Peyer's patch (tissue), 4 donors: ENCODE results near the gene HTR2C. TPM values are rescaled to one million over a fixed set of nuclear protein-coding genes. Genes with fewer than 3 reads are reported as not detected.

Experiments used
- DNase-seq, 3 donors: peaks; one replicate each; pipeline ENCODE4 v3.0.0-alpha.2; 2017 to 2019
- H3K27ac ChIP-seq, 4 donors: fragments of 200-600 bp; sonication (generic); one replicate each; pipeline ENCODE4 v1.5.1; 2016 to 2019
- H3K27me3 ChIP-seq, 2 donors: fragments of 200-600 bp; sonication (generic); one replicate each; pipeline ENCODE4 v1.5.1; 2019
- H3K36me3 ChIP-seq, 3 donors: fragments of 200-600 bp; sonication (generic); one replicate each; pipeline ENCODE4 v1.5.1; 2016 to 2019
- H3K4me1 ChIP-seq, 4 donors: fragments of 200-600 bp; sonication (generic); one replicate each; pipeline ENCODE4 v1.5.1; 2016 to 2019
- H3K4me3 ChIP-seq, 4 donors: fragments of 200-600 bp; sonication (generic); 1 replicate in 3 of 4; 2 replicates in 1 of 4; pipeline ENCODE4 v1.5.1; 2016 to 2019; ENCODE audit warnings: mild to moderate bottlenecking in 1 of 4
- H3K9me3 ChIP-seq, 4 donors: fragments of 200-600 bp; sonication (generic); one replicate each; pipeline ENCODE4 v1.5.1; 2016 to 2019; ENCODE audit warnings: mild to moderate bottlenecking in 1 of 4
- POLR2A ChIP-seq, 2 donors: fragments of 450-650 bp; IDR thresholded peaks; one replicate each; pipeline ENCODE4 v1.5.1; 2017; ENCODE audit warnings: antibody characterized with exemption in 2 of 2, mild to moderate bottlenecking in 2 of 2, moderate library complexity in 2 of 2
- total RNA-seq, 4 donors: library from RNA; depleted of rRNA; stranded (reverse); fragments of >200 nt; gene quantifications; one replicate each; pipeline ENCODE4 v1.1.0, GENCODE V29; 2016
- TF ChIP-seq, protein P1 (sequence below), 6 experiments: fragments of 450-650 bp in 4 of 6; fragments of 200-600 bp in 2 of 6; sonication (generic) in 1 of 6; IDR thresholded peaks; one replicate each; pipeline ENCODE4 v1.5.1; 2017 to 2019; ENCODE audit warnings: antibody characterized with exemption in 6 of 6, mild to moderate bottlenecking in 3 of 6, moderate library complexity in 1 of 6

Gene HTR2C
- total RNA-seq, 4 donors from 2014 or later, result not detected

DNA sequence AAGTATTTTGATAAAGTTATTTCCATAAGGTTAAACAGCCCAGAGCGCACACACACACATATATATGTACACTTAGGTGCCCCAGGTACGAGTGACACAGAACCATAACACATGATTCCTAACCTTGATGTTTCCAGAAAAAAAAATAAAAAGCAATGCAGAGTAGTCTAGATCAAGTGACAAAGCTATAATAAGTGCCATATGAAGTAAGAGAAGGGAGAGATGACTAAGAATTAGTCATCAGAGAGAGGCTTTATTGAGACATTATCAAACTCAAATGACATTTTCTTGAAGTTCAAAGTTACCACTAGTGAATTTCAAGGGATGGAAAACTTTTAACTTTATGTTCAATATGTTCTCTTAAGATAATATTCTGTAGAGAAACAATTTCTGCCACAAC lies 215.0 kb downstream of the HTR2C start:
- DNase-seq, result no peak
- no peaks in the 10 kb centered on the region for H3K9me3 ChIP-seq
- H3K4me1 ChIP-seq, result no peaks in the 10 kb centered on the region
- no peak overlapping the region for H3K27ac ChIP-seq
- no peaks in the 10 kb centered on the region for H3K27me3 ChIP-seq
- H3K36me3 ChIP-seq, result no peaks in the 10 kb centered on the region
- no peak overlapping the region for H3K4me3 ChIP-seq
- TF ChIP-seq, protein P1, sequence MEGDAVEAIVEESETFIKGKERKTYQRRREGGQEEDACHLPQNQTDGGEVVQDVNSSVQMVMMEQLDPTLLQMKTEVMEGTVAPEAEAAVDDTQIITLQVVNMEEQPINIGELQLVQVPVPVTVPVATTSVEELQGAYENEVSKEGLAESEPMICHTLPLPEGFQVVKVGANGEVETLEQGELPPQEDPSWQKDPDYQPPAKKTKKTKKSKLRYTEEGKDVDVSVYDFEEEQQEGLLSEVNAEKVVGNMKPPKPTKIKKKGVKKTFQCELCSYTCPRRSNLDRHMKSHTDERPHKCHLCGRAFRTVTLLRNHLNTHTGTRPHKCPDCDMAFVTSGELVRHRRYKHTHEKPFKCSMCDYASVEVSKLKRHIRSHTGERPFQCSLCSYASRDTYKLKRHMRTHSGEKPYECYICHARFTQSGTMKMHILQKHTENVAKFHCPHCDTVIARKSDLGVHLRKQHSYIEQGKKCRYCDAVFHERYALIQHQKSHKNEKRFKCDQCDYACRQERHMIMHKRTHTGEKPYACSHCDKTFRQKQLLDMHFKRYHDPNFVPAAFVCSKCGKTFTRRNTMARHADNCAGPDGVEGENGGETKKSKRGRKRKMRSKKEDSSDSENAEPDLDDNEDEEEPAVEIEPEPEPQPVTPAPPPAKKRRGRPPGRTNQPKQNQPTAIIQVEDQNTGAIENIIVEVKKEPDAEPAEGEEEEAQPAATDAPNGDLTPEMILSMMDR (IDR thresholded peaks at IDR 0.05), result no peak
- no peak for TF ChIP-seq POLR2A (IDR thresholded peaks at IDR 0.05)

DNA sequence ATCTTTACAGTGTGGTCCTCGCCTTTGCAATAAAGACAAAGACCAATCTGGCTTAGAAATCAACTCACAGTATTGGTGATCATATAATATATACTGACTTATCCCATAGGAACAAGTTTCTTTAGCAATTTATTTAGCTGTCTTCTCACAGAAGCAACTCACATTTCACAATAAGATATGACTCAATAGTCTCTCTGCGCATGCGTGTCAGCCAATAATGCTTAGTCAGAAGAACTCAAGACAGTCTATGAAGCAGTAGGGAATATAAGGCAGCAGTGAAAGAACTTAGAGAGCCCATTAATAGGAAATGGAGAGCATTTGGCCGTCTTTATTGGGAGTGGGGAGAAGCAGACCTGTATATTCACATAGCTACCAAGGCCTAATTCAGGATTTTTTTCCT lies 216.8 kb downstream of the HTR2C start:
- DNase-seq, result no peak
- H3K27ac ChIP-seq, result no peak overlapping the region
- no peak overlapping the region for H3K4me3 ChIP-seq
- no peaks in the 10 kb centered on the region for H3K9me3 ChIP-seq
- H3K36me3 ChIP-seq, result no peaks in the 10 kb centered on the region
- no peaks in the 10 kb centered on the region for H3K4me1 ChIP-seq
- TF ChIP-seq, protein P1 (IDR thresholded peaks at IDR 0.05), result no peak
- no peak for TF ChIP-seq POLR2A (IDR thresholded peaks at IDR 0.05)
- no peaks in the 10 kb centered on the region for H3K27me3 ChIP-seq

DNA sequence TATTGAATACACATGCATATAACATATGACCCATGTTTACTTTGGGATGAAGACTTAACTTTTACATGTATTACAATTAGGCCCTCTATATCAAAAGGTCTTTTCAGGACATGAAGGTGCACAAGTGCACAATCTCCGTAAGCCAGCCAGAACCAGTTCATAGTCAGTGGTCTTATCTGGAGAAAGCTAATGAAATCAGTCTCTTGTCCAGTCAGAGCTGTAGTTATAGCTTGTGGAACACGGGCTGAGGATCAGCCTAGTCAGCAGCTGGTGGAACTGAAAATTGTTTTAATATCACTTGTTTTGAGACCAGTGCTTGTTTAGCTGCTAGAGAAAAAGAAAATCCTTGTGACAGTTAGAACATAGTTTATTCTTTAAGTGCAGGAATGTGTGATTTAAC lies 235.6 kb downstream of the HTR2C start:
- TF ChIP-seq, protein P1 (IDR thresholded peaks at IDR 0.05), result no peak
- TF ChIP-seq POLR2A (IDR thresholded peaks at IDR 0.05), result no peak
- Histone ChIP-seq H3K4me3 (no peak overlapping the region), H3K27me3 (no peaks in the 10 kb centered on the region), H3K36me3 (no peaks in the 10 kb centered on the region), H3K9me3 (no peaks in the 10 kb centered on the region), H3K4me1 (no peaks in the 10 kb centered on the region), H3K27ac (no peak overlapping the region)
- no peak for DNase-seq

DNA sequence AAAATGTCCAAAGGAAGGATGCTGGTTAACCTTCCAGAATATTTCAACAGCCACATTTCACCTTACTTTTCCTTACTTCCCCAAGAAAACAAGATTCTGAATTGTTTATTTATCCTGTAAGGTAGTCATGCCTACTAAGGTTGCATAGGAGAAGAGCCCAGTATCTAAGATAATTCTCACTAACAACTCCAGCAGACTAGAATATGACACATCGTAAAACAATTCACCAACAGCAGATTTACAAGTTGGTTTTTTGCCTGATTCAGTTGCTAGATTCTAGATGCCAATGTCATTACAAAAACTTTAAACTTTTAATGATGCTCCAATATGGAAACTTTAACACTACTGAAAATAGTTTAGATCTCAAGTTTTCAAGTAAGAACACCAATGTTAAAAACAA lies 257.2 kb downstream of the HTR2C start:
- H3K27ac ChIP-seq, result no peak overlapping the region
- H3K27me3 ChIP-seq, result no peaks in the 10 kb centered on the region
- H3K9me3 ChIP-seq, result no peaks in the 10 kb centered on the region
- no peak for TF ChIP-seq POLR2A (IDR thresholded peaks at IDR 0.05)
- TF ChIP-seq, protein P1 (IDR thresholded peaks at IDR 0.05), result no peak
- H3K4me3 ChIP-seq, result no peak overlapping the region
- DNase-seq, result no peak
- no peaks in the 10 kb centered on the region for H3K4me1 ChIP-seq
- H3K36me3 ChIP-seq, result no peaks in the 10 kb centered on the region

DNA sequence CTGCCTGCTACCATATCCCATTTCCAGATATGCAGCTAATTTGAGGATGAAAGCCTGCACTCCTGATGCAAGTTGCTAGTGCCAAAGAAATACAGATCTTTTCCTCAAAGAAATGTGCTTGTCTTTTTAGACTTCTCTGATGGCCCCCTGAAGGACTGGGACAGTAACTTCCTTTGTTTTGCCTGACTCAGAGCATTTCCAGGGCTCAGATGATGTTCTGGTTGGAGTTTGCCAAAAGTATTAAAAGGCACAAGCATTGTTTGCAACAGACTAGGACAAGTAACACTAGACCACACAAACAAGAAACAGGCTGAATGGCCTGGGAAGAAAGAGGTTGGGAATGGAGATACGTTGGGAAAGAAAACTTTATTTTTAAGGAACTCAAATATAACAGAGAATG lies 258.3 kb downstream of the HTR2C start:
- Histone ChIP-seq H3K36me3 (no peaks in the 10 kb centered on the region), H3K9me3 (no peaks in the 10 kb centered on the region), H3K4me1 (no peaks in the 10 kb centered on the region), H3K27me3 (no peaks in the 10 kb centered on the region), H3K27ac (no peak overlapping the region), H3K4me3 (no peak overlapping the region)
- no peak for DNase-seq
- TF ChIP-seq, protein P1 (IDR thresholded peaks at IDR 0.05), result no peak
- TF ChIP-seq POLR2A (IDR thresholded peaks at IDR 0.05), result no peak

DNA sequence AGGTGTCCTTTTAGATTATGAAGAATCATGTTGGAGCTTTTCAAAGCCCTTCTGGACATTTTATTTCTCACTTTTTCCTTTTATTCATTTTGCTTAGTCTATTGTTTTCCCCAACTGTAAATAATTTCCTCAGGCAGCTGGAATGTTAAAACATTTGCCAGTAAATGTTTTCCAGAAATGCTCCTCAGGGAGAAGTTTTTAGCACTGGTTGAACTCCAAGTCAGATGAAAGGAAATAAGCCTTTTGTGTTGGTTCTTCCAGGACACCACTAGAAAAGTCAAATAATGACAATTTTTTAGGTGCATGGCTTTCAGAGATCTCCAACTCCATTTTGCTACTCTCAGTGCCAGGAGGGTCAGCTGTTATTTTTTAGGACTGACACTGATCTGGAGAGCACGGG lies 305.6 kb downstream of the HTR2C start:
- no peaks in the 10 kb centered on the region for H3K36me3 ChIP-seq
- no peak for TF ChIP-seq POLR2A (IDR thresholded peaks at IDR 0.05)
- TF ChIP-seq, protein P1 (IDR thresholded peaks at IDR 0.05), result no peak

More for the DNA sequence above, 305.6 kb downstream of the HTR2C start:
- Histone ChIP-seq H3K4me1 (no peaks in the 10 kb centered on the region), H3K4me3 (no peak overlapping the region), H3K9me3 (no peaks in the 10 kb centered on the region), H3K27ac (no peak overlapping the region), H3K27me3 (no peaks in the 10 kb centered on the region)
- DNase-seq, result no peak
